Central memory CD8-positive, alpha-beta T cell (primary cell): Measurements from ENCODE around the gene TRNT1.

Source experiments
- ATAC-seq: fragments of 150-1000 bp; cut with Tn5 transposase; replicated peaks from 2 replicates; pipeline ENCODE4 v1.10.0; 2022; ENCODE audit warnings: mild to moderate bottlenecking, moderate FRiP score, moderate number of reproducible peaks; ENCODE audit not compliant: poor library complexity, severe bottlenecking; ENCODE audit errors: extremely low read depth
- DNase-seq, 2 donors: peaks; one replicate each; pipeline ENCODE4 v3.0.0; 2021; ENCODE audit warnings: low spot score in 2 of 2
- H3K27ac Mint-ChIP-seq: one replicate; pipeline ENCODE4 v1.8.0; 2022; ENCODE audit warnings: low read depth, mild to moderate bottlenecking, moderate library complexity, mixed read lengths
- H3K27me3 Mint-ChIP-seq: one replicate; pipeline ENCODE4 v1.8.0; 2022; ENCODE audit warnings: mixed read lengths
- H3K36me3 Mint-ChIP-seq: one replicate; pipeline ENCODE4 v1.8.0; 2022; ENCODE audit warnings: mild to moderate bottlenecking, moderate library complexity, mixed read lengths; ENCODE audit not compliant: insufficient read depth
- H3K4me1 Mint-ChIP-seq: one replicate; pipeline ENCODE4 v1.8.0; 2022; ENCODE audit warnings: mixed read lengths
- H3K4me3 Mint-ChIP-seq: one replicate; pipeline ENCODE4 v1.8.0; 2022; ENCODE audit warnings: mild to moderate bottlenecking, moderate library complexity, mixed read lengths
- H3K9me3 Mint-ChIP-seq: one replicate; pipeline ENCODE4 v1.8.0; 2022; ENCODE audit warnings: mixed read lengths

TRNT1 gene

GRCh38 chr3:3101660-3102458 lies 24.9 kb upstream of the TRNT1 start:
- ATAC-seq, result no peak
- peaks cover 2% of the 10 kb centered on the region for H3K36me3 Mint-ChIP-seq
- no peak overlapping the region for H3K4me3 Mint-ChIP-seq
- H3K27me3 Mint-ChIP-seq, result peaks cover 6% of the 10 kb centered on the region
- no peak for DNase-seq
- H3K4me1 Mint-ChIP-seq, result no peaks in the 10 kb centered on the region
- H3K9me3 Mint-ChIP-seq, result no peaks in the 10 kb centered on the region
- H3K27ac Mint-ChIP-seq, result no peak overlapping the region

- Mint-ChIP-seq H3K27me3 (no peaks in the 10 kb centered on the region), H3K27ac (no peak overlapping the region), H3K4me1 (no peaks in the 10 kb centered on the region), H3K4me3 (no peak overlapping the region), H3K36me3 (peaks cover 2% of the 10 kb centered on the region), H3K9me3 (no peaks in the 10 kb centered on the region)
- no peak for ATAC-seq
- no peak for DNase-seq
Measured at GRCh38 chr3:3102751-3103150, 24.0 kb upstream of the TRNT1 start.

- Mint-ChIP-seq H3K4me1 (peaks cover 11% of the 10 kb centered on the region), H3K36me3 (peaks cover 7% of the 10 kb centered on the region), H3K27me3 (no peaks in the 10 kb centered on the region), H3K4me3 (no peak overlapping the region), H3K9me3 (no peaks in the 10 kb centered on the region), H3K27ac (no peak overlapping the region)
- DNase-seq (no peak), ATAC-seq (no peak)
Measured at GRCh38 chr3:3105246-3105645, 21.5 kb upstream of the TRNT1 start.

GRCh38 chr3:3105815-3106214 lies 20.9 kb upstream of the TRNT1 start:
- Mint-ChIP-seq H3K27me3 (no peaks in the 10 kb centered on the region), H3K9me3 (no peaks in the 10 kb centered on the region), H3K36me3 (peaks cover 6% of the 10 kb centered on the region), H3K27ac (no peak overlapping the region), H3K4me1 (peaks cover 17% of the 10 kb centered on the region), H3K4me3 (no peak overlapping the region)
- no peak for DNase-seq
- no peak for ATAC-seq

GRCh38 chr3:3107181-3107580 lies 19.6 kb upstream of the TRNT1 start:
- ATAC-seq, result no peak
- Mint-ChIP-seq H3K36me3 (peaks cover 6% of the 10 kb centered on the region), H3K4me3 (no peak overlapping the region), H3K4me1 (peaks cover 20% of the 10 kb centered on the region), H3K27me3 (no peaks in the 10 kb centered on the region), H3K9me3 (no peaks in the 10 kb centered on the region), H3K27ac (no peak overlapping the region)
- no peak for DNase-seq

GRCh38 chr3:3107858-3108257 lies 18.9 kb upstream of the TRNT1 start:
- no peak overlapping the region for H3K27ac Mint-ChIP-seq
- DNase-seq (no peak), ATAC-seq (no peak)
- peaks cover 20% of the 10 kb centered on the region for H3K4me1 Mint-ChIP-seq
- H3K36me3 Mint-ChIP-seq, result peaks cover 6% of the 10 kb centered on the region
- no peaks in the 10 kb centered on the region for H3K27me3 Mint-ChIP-seq
- H3K9me3 Mint-ChIP-seq, result no peaks in the 10 kb centered on the region
- H3K4me3 Mint-ChIP-seq, result no peak overlapping the region

GRCh38 chr3:3109407-3110298 lies 17.1 kb upstream of the TRNT1 start:
- H3K4me1 Mint-ChIP-seq, result peaks cover 20% of the 10 kb centered on the region
- DNase-seq (no peak), ATAC-seq (peak; percentile 56)
- no peaks in the 10 kb centered on the region for H3K27me3 Mint-ChIP-seq
- peaks cover 6% of the 10 kb centered on the region for H3K36me3 Mint-ChIP-seq
- peak overlapping the region; percentile 91 for H3K27ac Mint-ChIP-seq
- no peaks in the 10 kb centered on the region for H3K9me3 Mint-ChIP-seq
- peak overlapping the region; percentile 61 for H3K4me3 Mint-ChIP-seq

GRCh38 chr3:3110299-3110630 lies 16.5 kb upstream of the TRNT1 start, which contains the start of gene IL5RA:
IL5RA (minus strand) TSS chr3:3110374; CDS start chr3:3104984, 5,390 bp downstream.
- Mint-ChIP-seq H3K27me3 (no peaks in the 10 kb centered on the region), H3K27ac (peak within 1 kb of the TSS; percentile 91), H3K9me3 (no peaks in the 10 kb centered on the region), H3K4me1 (peaks cover 20% of the 10 kb centered on the region), H3K36me3 (peaks cover 9% of the 10 kb centered on the region), H3K4me3 (peak within 1 kb of the TSS; percentile 61)
- peak in 1 of 2 donors; percentile 35 for DNase-seq
- ATAC-seq, result peak; percentile 87

- H3K27me3 Mint-ChIP-seq, result no peaks in the 10 kb centered on the region
- H3K9me3 Mint-ChIP-seq, result no peaks in the 10 kb centered on the region
- peak overlapping the region; percentile 91 for H3K27ac Mint-ChIP-seq
- peaks cover 20% of the 10 kb centered on the region for H3K4me1 Mint-ChIP-seq
- H3K4me3 Mint-ChIP-seq, result peak overlapping the region; percentile 61
- H3K36me3 Mint-ChIP-seq, result peaks cover 9% of the 10 kb centered on the region
- DNase-seq, result no peak
- ATAC-seq, result no peak
Measured at GRCh38 chr3:3110749-3111361, 15.9 kb upstream of the TRNT1 start.

- no peak overlapping the region for H3K27ac Mint-ChIP-seq
- no peak for ATAC-seq
- H3K4me1 Mint-ChIP-seq, result peaks cover 20% of the 10 kb centered on the region
- no peak overlapping the region for H3K4me3 Mint-ChIP-seq
- DNase-seq, result no peak
- H3K36me3 Mint-ChIP-seq, result peaks cover 9% of the 10 kb centered on the region
- H3K27me3 Mint-ChIP-seq, result no peaks in the 10 kb centered on the region
- no peaks in the 10 kb centered on the region for H3K9me3 Mint-ChIP-seq
Measured at GRCh38 chr3:3113042-3113709, 13.6 kb upstream of the TRNT1 start.

GRCh38 chr3:3117651-3118050 lies 9.1 kb upstream of the TRNT1 start:
- Mint-ChIP-seq H3K36me3 (peaks cover 3% of the 10 kb centered on the region), H3K27ac (no peak overlapping the region), H3K27me3 (no peaks in the 10 kb centered on the region), H3K4me3 (no peak overlapping the region), H3K4me1 (peaks cover 9% of the 10 kb centered on the region), H3K9me3 (no peaks in the 10 kb centered on the region)
- DNase-seq, result no peak
- no peak for ATAC-seq

- no peaks in the 10 kb centered on the region for H3K27me3 Mint-ChIP-seq
- no peak overlapping the region for H3K4me3 Mint-ChIP-seq
- DNase-seq, result no peak
- peaks cover 4% of the 10 kb centered on the region for H3K36me3 Mint-ChIP-seq
- no peak overlapping the region for H3K27ac Mint-ChIP-seq
- no peaks in the 10 kb centered on the region for H3K9me3 Mint-ChIP-seq
- peaks cover 9% of the 10 kb centered on the region for H3K4me1 Mint-ChIP-seq
- ATAC-seq, result no peak
Measured at GRCh38 chr3:3119393-3119851, 7.3 kb upstream of the TRNT1 start.
